Central memory CD4-positive, alpha-beta T cell (primary cell): Measurements from ENCODE around the gene CLK1.
"Not testable (repeated sequence)": the region's sequence is repeated elsewhere in the genome, so short reads cannot be mapped to it uniquely, and the experiment has no call there.

Experiments used
- DNase-seq: peaks from one replicate; pipeline ENCODE4 v3.0.0; 2022
- total RNA-seq, 3 experiments: gene quantifications; one replicate each; lab custom pipeline; 2026; lab: John Stamatoyannopoulos, UW

CLK1 gene
- total RNA-seq = 116 to 1,837 (median 438) reads per million in 3 experiments

- peak; percentile 93 for DNase-seq
Measured at GRCh38 chr2:200864176-200865034, at the start of gene CLK1. Gene CLK1 (minus strand): TSS chr2:200864658. CDS start chr2:200861862, 2,796 bp downstream.

DNA sequence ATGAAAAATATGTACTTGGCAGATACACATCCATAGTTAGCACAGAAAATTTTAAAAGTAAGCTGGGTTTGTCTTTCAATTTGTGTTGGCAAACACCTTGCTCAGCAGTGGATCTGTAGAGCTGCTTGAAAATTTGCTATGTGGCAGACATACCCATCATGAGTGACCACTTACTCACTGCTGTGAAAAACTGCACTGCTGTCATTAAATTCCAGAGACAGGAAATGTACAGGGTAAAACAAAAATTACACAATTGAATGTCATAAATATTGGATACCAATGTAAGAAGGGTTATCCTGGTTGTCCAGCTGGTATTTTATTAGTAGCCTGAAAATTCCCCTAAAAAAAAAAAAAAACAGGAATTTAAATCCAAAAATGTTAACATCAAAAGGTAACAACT lies 49.2 kb upstream of the CLK1 start:
- DNase-seq = no peak

DNA sequence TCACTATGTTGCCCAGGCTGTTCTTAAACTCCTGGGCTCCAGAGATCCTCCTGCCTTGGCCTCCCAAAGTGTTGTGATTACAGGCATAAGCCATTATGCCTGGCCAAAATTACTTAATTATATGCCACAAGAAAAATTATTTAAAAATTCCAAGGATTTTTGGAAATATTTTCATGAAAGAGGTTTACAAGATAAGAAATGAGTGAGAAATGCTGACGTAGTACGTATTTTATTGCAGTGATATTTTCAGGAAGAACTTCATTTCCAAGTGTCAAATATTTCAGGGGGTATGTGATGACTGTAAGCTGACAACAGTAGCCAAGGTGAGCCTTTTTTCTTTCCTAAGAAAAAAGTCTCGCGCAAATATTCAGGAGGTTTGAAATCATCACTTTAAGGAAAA lies 45.5 kb upstream of the CLK1 start:
- DNase-seq = no peak

GRCh38 chr2:200905618-200906296 lies 41.3 kb upstream of the CLK1 start:
- no peak for DNase-seq

GRCh38 chr2:200901459-200902072 lies 37.1 kb upstream of the CLK1 start:
- peak; percentile 78 for DNase-seq

DNA sequence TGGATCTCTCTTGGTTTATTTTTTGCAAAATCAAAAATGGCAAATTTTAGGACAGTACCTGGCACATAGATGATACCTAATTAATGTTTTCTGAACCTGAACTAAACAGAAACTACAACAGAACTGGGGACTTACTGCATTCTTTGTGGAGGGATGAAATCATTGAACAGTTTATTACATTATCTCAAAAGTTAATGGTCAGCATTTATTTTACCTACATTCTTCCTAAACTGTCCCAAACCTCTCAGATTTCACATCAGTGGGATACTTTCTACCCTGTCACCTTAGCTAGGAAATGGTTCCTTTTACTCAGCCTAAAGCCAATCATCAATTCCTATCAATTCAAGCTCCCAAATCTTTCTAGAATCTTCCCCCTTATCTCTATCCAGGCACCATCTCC lies 35.0 kb upstream of the CLK1 start:
- no peak for DNase-seq

- peak; percentile 95 for DNase-seq
Measured at GRCh38 chr2:200888704-200889625, 24.5 kb upstream of the CLK1 start, which contains the start of the genes NIF3L1 and PPIL3. Gene NIF3L1 (plus strand): TSS chr2:200889371. CDS start chr2:200891944, 2,573 bp downstream. Gene PPIL3 (minus strand): TSS chr2:200889077. CDS start chr2:200887615, 1,462 bp downstream.

DNA sequence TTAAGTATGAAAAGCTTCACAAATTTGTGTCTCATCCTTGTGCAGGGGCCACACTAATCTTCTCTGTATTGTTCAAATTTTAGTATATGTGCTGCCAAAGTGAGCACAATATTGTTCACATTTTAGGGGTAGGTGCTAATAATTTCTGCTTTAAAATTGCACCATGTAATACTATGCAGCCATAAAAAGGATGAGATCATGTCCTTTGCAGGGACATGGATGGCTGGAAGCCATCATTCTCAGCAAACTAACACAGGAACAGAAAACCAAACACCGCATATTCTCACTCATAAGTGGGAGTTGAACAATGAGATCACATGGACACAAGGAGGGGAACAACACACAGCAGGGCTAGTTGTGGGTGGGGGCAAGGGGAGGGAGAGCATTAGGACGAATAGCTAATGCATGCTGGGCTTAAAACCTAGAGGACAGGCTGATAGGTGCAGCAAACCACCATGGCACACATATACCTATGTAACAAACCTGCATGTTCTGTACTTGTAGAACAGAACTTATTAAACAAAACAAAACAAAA lies 17.3 kb upstream of the CLK1 start:
- DNase-seq = not testable (repeated sequence)

DNA sequence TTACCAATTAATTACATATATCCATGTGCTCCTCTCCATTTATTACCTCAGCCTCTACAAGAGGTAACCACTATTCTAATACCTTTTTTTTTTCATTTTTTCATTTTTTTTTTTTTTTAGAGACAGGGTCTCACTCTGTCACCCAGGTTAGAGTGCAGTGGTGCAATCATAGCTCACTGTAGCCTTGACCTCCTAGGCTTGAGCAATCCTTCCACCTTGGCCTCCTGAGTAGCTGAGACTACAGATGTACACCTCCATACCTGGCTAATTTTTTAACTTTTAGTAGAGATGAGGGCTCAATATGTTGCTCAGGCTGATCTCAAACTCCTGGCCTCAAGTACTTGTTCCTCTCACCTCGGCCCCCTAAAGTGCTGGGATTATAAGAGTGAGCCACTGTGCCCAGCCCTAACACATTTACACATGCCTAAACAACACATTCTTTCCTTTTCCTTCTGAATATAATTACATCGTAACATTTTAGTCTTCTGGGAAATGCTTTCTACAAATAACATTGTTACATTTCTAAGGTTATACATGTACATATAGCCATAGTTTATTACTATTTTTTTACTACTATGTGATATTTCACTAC lies 13.9 kb upstream of the CLK1 start:
- no peak for DNase-seq

GRCh38 chr2:200877443-200877842 lies 13.0 kb upstream of the CLK1 start:
- no peak for DNase-seq

DNA sequence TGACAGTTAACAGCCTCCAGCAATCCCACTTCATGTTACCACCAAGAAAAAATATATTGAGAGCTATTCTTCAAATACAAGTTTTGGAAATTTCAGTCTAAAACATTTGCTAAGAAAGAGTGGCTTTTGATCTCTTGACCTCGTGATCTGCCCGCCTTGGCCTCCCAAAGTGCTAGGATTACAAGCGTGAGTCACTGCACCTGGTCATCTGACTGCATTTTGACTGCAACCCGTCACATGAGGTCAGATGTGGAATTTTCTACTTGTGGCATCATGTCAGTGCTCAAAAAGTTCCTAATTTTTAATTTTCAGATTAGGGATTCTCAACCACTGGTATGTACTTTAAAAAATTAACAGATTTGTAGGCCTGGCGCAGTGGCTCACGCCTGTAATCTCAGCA lies 9.1 kb upstream of the CLK1 start:
- DNase-seq = no peak

- DNase-seq = no peak
Measured at GRCh38 chr2:200871151-200871550, 6.7 kb upstream of the CLK1 start.

GRCh38 chr2:200869014-200869413 lies 4.6 kb upstream of the CLK1 start:
- no peak for DNase-seq

GRCh38 chr2:200863782-200864175 lies 679 bp downstream of the CLK1 start:
- DNase-seq = no peak

DNA sequence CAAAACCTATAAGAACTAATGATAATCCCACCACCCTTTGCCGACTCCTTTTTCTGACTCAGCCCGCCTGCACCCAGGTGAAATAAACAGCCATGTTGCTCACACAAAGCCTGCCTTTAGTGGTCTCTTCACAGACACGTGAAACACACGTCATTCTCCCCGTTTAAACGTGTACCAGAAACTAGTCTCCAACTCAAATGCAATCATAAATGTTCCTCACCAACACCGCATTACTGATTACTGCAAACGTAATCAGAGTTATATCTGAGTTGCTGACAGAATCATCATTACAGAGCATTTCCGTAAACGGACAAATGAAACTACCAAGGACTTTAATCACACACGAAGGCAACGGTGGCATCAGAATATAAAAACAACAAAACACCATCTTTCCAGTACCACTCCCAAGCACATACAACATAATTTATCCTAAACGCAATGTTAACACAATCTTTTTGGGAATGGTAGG lies 1.9 kb downstream of the CLK1 start:
- DNase-seq = peak; percentile 76

DNA sequence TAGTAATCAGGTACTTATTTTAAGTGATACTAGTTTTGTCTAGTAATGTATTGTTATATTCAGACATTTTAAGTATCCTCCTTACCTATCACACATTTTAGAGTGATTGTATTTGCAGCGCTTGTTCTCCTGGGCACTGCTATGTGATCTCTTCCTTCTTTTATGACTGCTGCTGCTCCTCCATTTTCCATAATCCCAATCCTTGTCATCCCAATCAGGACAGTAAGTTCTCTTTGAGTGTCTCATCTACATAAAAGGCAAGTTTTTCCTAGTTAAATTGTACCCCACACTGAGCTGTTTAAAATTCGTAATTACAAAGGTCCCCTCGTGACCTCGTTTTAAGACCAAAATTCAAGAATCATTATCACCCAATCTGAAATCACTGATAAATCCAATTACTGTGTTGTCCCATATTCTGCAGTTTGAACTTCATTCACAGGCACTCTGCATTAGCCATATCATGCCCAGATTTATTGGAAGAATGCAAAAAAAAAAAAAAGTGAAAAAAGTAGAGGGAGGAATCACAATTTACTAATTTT lies 2.8 kb downstream of the CLK1 start:
- no peak for DNase-seq

GRCh38 chr2:200860092-200860795 lies 4.2 kb downstream of the CLK1 start:
- no peak for DNase-seq

- no peak for DNase-seq
Measured at GRCh38 chr2:200856806-200857205, 7.7 kb downstream of the CLK1 start.

DNA sequence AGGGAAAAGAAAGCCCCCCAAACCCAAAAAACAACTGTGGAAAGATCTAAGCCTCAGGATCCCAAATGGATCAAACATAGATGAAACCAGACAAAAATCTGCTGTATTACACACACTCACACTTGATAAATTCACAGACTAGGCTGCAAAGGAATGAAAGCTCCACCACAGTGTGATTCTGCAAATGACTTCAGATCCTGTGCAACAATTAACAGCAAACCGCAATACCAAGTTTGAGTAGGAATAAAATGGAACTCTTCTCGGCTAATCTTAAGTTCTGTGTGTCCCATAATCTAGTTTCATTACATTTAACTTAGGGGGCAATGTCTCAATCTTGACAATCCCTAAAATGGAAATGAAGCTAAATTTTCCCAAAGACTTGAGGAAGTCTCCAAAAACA lies 11.9 kb downstream of the CLK1 start:
- DNase-seq = no peak
